NCI-H1694 treated with DMSO at 0.1 percent for 48 hours (cell line): ENCODE measurements around the gene TEX51.
A peak's percentile ranks its signal among the peaks of the same experiment; 100 is the strongest.

ENCODE experiments used
- DNase-seq: peaks from one replicate; lab custom pipeline; 2025; lab: John Stamatoyannopoulos, UW

Gene TEX51

GRCh38 chr2:126879348-126880298 is 19.1 kb upstream of the TEX51 start:
- DNase-seq = no peak

- no peak for DNase-seq
Observed at GRCh38 chr2:126880324-126880723, 18.4 kb upstream of the TEX51 start.

- DNase-seq = no peak
Observed at GRCh38 chr2:126880817-126881216, 17.9 kb upstream of the TEX51 start.

GRCh38 chr2:126881591-126881990 is 17.1 kb upstream of the TEX51 start:
- no peak for DNase-seq

- no peak for DNase-seq
Observed at GRCh38 chr2:126882181-126882580, 16.5 kb upstream of the TEX51 start.

GRCh38 chr2:126882736-126883665 is 15.7 kb upstream of the TEX51 start:
- no peak for DNase-seq

- no peak for DNase-seq
Observed at GRCh38 chr2:126883666-126884040, 15.0 kb upstream of the TEX51 start.

- no peak for DNase-seq
Observed at GRCh38 chr2:126884861-126885750, 13.6 kb upstream of the TEX51 start.

- no peak for DNase-seq
Observed at GRCh38 chr2:126885751-126886210, 12.9 kb upstream of the TEX51 start.

- no peak for DNase-seq
Observed at GRCh38 chr2:126886211-126886915, 12.3 kb upstream of the TEX51 start.

- no peak for DNase-seq
Observed at GRCh38 chr2:126886916-126887280, 11.8 kb upstream of the TEX51 start.

GRCh38 chr2:126887506-126887905 is 11.2 kb upstream of the TEX51 start:
- DNase-seq = no peak

GRCh38 chr2:126888046-126888445 is 10.6 kb upstream of the TEX51 start:
- DNase-seq = no peak

GRCh38 chr2:126889071-126889470 is 9.6 kb upstream of the TEX51 start:
- no peak for DNase-seq

GRCh38 chr2:126889496-126890135 is 9.1 kb upstream of the TEX51 start:
- no peak for DNase-seq

GRCh38 chr2:126890136-126890510 is 8.6 kb upstream of the TEX51 start:
- DNase-seq = no peak

- DNase-seq = no peak
Observed at GRCh38 chr2:126890551-126891450, 7.9 kb upstream of the TEX51 start.

- DNase-seq = peak; percentile 76
Observed at GRCh38 chr2:126891681-126892500, 6.8 kb upstream of the TEX51 start.

- DNase-seq = no peak
Observed at GRCh38 chr2:126893153-126893552, 5.5 kb upstream of the TEX51 start.
